ENCODE measurements around the gene LRRC25. TPM values are rescaled to one million over a fixed set of nuclear protein-coding genes. Genes with fewer than 3 reads are reported as not detected.

Gene LRRC25
- total and polyA plus RNA-seq, 10 of the 15 experiments (the other 5 are each of a cell fraction or from before 2014, with no cell fraction given): 0.38 to 2.9 (median 1.2) TPM

GRCh38 chr19:18401580-18402112 is 4.2 kb upstream of the LRRC25 start (continued):
- peak; percentile 52; the same call in 1 of the 2 replicates for TF ChIP-seq TCF3 (IDR thresholded peaks at IDR 0.05; ENCODE audit: borderline replicate concordance, insufficient read depth, low read depth, low read length)
- peak; percentile 53; the same call in 1 of the 2 replicates for TF ChIP-seq TCF12 (IDR thresholded peaks at IDR 0.05; ENCODE audit: low read depth, low read length)
- TF ChIP-seq SUPT20H (IDR thresholded peaks at IDR 0.05; ENCODE audit: borderline replicate concordance, control insufficient read depth, low read depth, low read length): no peak
- TF ChIP-seq BHLHE40 (IDR thresholded peaks at IDR 0.05; ENCODE audit: borderline replicate concordance in 1 of 2, low read depth in 2 of 2, low read length in 1 of 2): peak in 1 of 2 experiments; percentile 14; a peak in 1 of 4 replicates
- TF ChIP-seq, protein P1, sequence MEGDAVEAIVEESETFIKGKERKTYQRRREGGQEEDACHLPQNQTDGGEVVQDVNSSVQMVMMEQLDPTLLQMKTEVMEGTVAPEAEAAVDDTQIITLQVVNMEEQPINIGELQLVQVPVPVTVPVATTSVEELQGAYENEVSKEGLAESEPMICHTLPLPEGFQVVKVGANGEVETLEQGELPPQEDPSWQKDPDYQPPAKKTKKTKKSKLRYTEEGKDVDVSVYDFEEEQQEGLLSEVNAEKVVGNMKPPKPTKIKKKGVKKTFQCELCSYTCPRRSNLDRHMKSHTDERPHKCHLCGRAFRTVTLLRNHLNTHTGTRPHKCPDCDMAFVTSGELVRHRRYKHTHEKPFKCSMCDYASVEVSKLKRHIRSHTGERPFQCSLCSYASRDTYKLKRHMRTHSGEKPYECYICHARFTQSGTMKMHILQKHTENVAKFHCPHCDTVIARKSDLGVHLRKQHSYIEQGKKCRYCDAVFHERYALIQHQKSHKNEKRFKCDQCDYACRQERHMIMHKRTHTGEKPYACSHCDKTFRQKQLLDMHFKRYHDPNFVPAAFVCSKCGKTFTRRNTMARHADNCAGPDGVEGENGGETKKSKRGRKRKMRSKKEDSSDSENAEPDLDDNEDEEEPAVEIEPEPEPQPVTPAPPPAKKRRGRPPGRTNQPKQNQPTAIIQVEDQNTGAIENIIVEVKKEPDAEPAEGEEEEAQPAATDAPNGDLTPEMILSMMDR (IDR thresholded peaks at IDR 0.05 in 2 of 3, conservative IDR thresholded peaks at IDR 0.05 in 1 of 3; ENCODE audit: control insufficient read depth in 2 of 3, extremely low read depth in 1 of 3, insufficient read depth in 1 of 3, low read depth in 3 of 3, low read length in 3 of 3): peak; percentile 41 to 50 (median 41); a peak in 4 of 6 replicates
- peak; percentile 57; the same call in 1 of the 2 replicates for TF ChIP-seq NBN (IDR thresholded peaks at IDR 0.05)
- TF ChIP-seq CBFB (IDR thresholded peaks at IDR 0.05; ENCODE audit: low read depth): no peak
- TF ChIP-seq, protein P2, sequence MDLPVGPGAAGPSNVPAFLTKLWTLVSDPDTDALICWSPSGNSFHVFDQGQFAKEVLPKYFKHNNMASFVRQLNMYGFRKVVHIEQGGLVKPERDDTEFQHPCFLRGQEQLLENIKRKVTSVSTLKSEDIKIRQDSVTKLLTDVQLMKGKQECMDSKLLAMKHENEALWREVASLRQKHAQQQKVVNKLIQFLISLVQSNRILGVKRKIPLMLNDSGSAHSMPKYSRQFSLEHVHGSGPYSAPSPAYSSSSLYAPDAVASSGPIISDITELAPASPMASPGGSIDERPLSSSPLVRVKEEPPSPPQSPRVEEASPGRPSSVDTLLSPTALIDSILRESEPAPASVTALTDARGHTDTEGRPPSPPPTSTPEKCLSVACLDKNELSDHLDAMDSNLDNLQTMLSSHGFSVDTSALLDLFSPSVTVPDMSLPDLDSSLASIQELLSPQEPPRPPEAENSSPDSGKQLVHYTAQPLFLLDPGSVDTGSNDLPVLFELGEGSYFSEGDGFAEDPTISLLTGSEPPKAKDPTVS (IDR thresholded peaks at IDR 0.05; ENCODE audit: low read depth, low read length): no peak
- TF ChIP-seq SPI1 (IDR thresholded peaks at IDR 0.05; ENCODE audit: borderline replicate concordance, insufficient read depth, low read depth, low read length): peak; percentile 97
- TF ChIP-seq IKZF1 (conservative IDR thresholded peaks at IDR 0.05): peak; percentile 75
- TF ChIP-seq SRF (IDR thresholded peaks at IDR 0.05; ENCODE audit: low read depth in 2 of 2, low read length in 2 of 2): 0 out of 4 replicates have a peak, but pooled peaks of 1 of the 2 experiments have one; percentile 41
- TF ChIP-seq CREB1 (IDR thresholded peaks at IDR 0.05; ENCODE audit: low read depth): 0 out of 2 replicates have a peak, but pooled peaks have one; percentile 47
- TF ChIP-seq SKIL (IDR thresholded peaks at IDR 0.05; ENCODE audit: low read depth, poor library complexity, severe bottlenecking): peak; percentile 28
- TF ChIP-seq POLR2A (IDR thresholded peaks at IDR 0.05; ENCODE audit: low read depth, low read length): peak; percentile 51; the same call in 1 of the 2 replicates
- TF ChIP-seq YY1 (IDR thresholded peaks at IDR 0.05; ENCODE audit: low read depth, low read length): peak; percentile 48; the same call in 1 of the 2 replicates
- 0 out of 2 replicates have a peak, but pooled peaks have one; percentile 31 for TF ChIP-seq ZNF217 (IDR thresholded peaks at IDR 0.05)
- no peak for TF ChIP-seq CHD4 (IDR thresholded peaks at IDR 0.05)
- peak; percentile 51 for TF ChIP-seq GATAD2B (conservative IDR thresholded peaks at IDR 0.05; ENCODE audit: low read depth)
- TF ChIP-seq, protein P3, sequence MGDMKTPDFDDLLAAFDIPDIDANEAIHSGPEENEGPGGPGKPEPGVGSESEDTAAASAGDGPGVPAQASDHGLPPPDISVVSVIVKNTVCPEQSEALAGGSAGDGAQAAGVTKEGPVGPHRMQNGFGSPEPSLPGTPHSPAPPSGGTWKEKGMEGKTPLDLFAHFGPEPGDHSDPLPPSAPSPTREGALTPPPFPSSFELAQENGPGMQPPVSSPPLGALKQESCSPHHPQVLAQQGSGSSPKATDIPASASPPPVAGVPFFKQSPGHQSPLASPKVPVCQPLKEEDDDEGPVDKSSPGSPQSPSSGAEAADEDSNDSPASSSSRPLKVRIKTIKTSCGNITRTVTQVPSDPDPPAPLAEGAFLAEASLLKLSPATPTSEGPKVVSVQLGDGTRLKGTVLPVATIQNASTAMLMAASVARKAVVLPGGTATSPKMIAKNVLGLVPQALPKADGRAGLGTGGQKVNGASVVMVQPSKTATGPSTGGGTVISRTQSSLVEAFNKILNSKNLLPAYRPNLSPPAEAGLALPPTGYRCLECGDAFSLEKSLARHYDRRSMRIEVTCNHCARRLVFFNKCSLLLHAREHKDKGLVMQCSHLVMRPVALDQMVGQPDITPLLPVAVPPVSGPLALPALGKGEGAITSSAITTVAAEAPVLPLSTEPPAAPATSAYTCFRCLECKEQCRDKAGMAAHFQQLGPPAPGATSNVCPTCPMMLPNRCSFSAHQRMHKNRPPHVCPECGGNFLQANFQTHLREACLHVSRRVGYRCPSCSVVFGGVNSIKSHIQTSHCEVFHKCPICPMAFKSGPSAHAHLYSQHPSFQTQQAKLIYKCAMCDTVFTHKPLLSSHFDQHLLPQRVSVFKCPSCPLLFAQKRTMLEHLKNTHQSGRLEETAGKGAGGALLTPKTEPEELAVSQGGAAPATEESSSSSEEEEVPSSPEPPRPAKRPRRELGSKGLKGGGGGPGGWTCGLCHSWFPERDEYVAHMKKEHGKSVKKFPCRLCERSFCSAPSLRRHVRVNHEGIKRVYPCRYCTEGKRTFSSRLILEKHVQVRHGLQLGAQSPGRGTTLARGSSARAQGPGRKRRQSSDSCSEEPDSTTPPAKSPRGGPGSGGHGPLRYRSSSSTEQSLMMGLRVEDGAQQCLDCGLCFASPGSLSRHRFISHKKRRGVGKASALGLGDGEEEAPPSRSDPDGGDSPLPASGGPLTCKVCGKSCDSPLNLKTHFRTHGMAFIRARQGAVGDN (IDR thresholded peaks at IDR 0.05): peak; percentile 77
